ENCODE results near the gene ATP6V0D1. TPM values are rescaled to one million over a fixed set of nuclear protein-coding genes. Genes with fewer than 3 reads are reported as not detected.

The ATP6V0D1 gene
- total RNA-seq, 1 experiment from 2014 or later = 43.0 TPM

GRCh38 chr16:67490335-67491096, 9.6 kb upstream of the ATP6V0D1 start:
- peaks cover 97% of the 10 kb centered on the region for H3K27me3 Mint-ChIP-seq (ENCODE audit: low read depth)
- H3K9me3 ChIP-seq (ENCODE audit: control insufficient read depth, low read depth, low read length) = peaks cover 7% of the 10 kb centered on the region
- peaks cover 0 to 2% (median 0%) of the 10 kb centered on the region in 3 experiments; a peak in 2 of 7 replicates for H3K36me3 Mint-ChIP-seq (ENCODE audit: insufficient read depth in 1 of 3, low read depth in 3 of 3)
- no peak overlapping the region for H4K91ac ChIP-seq (ENCODE audit: insufficient read length, low read depth, low read length)
- H3K9me3 Mint-ChIP-seq = peaks cover 6 to 13% of the 10 kb centered on the region in 2 experiments; a peak in 4 of 5 replicates
- no peak overlapping the region for H3K18ac ChIP-seq (ENCODE audit: insufficient read length, low read depth, low read length)
- no peak overlapping the region for H2AK5ac ChIP-seq (ENCODE audit: insufficient read length, low read length)
- H3T11ph ChIP-seq (ENCODE audit: low read length) = no peak overlapping the region
- H2BK20ac ChIP-seq (ENCODE audit: low read depth, low read length, poor library complexity, severe bottlenecking) = no peak overlapping the region
- peaks cover 10 to 16% of the 10 kb centered on the region in 2 experiments for H3K4me1 Mint-ChIP-seq
- H3K23ac ChIP-seq (ENCODE audit: insufficient read length, low read depth, low read length) = no peak overlapping the region
- no peaks in the 10 kb centered on the region for H3K23me2 ChIP-seq (ENCODE audit: insufficient read length, low read depth, low read length, poor library complexity, severe bottlenecking)
- H4K20me1 ChIP-seq (ENCODE audit: control insufficient read depth, insufficient read depth, insufficient read length) = no peaks in the 10 kb centered on the region
- WGBS (ENCODE audit: extremely low coverage, insufficient read length, low lambda C conversion rate) = no CpG with 5 or more reads among the region's 8 CpGs
- H3K27ac ChIP-seq (ENCODE audit: insufficient read length, low read depth, low read length) = no peak overlapping the region
- no peaks in the 10 kb centered on the region for H3K79me2 ChIP-seq (ENCODE audit: insufficient read depth, low read length)
- no peak overlapping the region for H3K9ac ChIP-seq (ENCODE audit: extremely low read depth, insufficient read length, low read length)
- H3K4me1 ChIP-seq (ENCODE audit: insufficient read depth, low read length) = no peaks in the 10 kb centered on the region
- H2BK12ac ChIP-seq (ENCODE audit: insufficient read length, low read depth, low read length) = no peak overlapping the region
- H3K4me3 Mint-ChIP-seq = no peak overlapping the region
- H2BK5ac ChIP-seq (ENCODE audit: insufficient read length, low read length) = no peak overlapping the region
- no peak overlapping the region for H3K4ac ChIP-seq (ENCODE audit: low read depth, low read length)
- no peaks in the 10 kb centered on the region for H3K79me1 ChIP-seq (ENCODE audit: insufficient read depth, low read depth, low read length, poor library complexity, severe bottlenecking)
- no peak overlapping the region for H4K5ac ChIP-seq (ENCODE audit: insufficient read length, low read depth, low read length)
- DNase-seq = no peak
- H2BK120ac ChIP-seq (ENCODE audit: low read depth, low read length, poor library complexity, severe bottlenecking) = no peak overlapping the region
- no peak overlapping the region for H3K4me2 ChIP-seq (ENCODE audit: insufficient read depth, insufficient read length, low read length)
- H3K27me3 ChIP-seq (ENCODE audit: insufficient read depth, low read length) = peaks cover 51% of the 10 kb centered on the region
- no peak overlapping the region for H3K27ac Mint-ChIP-seq
- no peak for TF ChIP-seq CTCF (conservative IDR thresholded peaks at IDR 0.05)
- H4K8ac ChIP-seq (replicated peaks; ENCODE audit: insufficient read length, low read depth, low read length) = no peak overlapping the region
- no peak overlapping the region for H3K14ac ChIP-seq (ENCODE audit: insufficient read depth, low read length)
- no peak overlapping the region for H2AFZ ChIP-seq (ENCODE audit: low read length)
- no peak overlapping the region for H3K56ac ChIP-seq (ENCODE audit: insufficient read length, low read depth, low read length)
- no peak overlapping the region for H2BK15ac ChIP-seq (ENCODE audit: low read depth, low read length)

Data from H9 (cell line).